ENCODE results near the gene CAMTA1.
A peak's percentile ranks its signal among the peaks of the same experiment; 100 is the strongest.

CAMTA1 gene

DNA sequence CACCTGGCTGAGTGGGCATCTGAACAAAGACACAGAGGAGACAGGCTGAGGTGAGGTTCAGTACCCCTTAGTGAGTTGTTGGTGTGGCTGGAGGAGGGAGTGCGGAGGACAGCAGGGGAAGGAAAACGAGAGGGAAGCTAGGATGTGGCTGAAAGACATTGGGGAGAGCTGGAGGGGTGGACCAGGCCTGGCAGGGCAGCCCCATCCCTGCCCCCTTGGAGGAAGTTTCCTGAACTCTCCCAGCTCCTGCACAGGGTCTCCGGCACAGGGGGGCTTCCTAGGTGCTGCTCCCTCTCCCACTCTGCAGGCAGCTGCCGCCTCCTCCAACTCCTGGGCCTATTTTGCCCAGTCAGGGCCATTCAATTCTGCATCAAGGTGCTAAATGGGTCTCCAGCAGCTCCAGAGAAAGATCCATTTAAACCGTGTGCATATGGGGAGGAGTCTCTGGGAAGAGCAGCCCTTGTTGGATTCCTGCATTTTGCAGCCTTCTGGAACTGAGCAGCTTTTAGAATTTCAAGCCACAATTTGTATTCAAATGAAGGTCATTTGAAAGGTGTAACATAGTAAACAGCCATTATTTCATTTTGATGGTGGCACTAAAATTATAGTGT, 193.9 kb downstream of the CAMTA1 start:
- no peak for DNase-seq (ENCODE audit: low spot score)
- no peak overlapping the region for H3K27ac ChIP-seq
- POLR2A ChIA-PET (ENCODE audit: low non-redundant PET), result no interaction called here
- CTCF ChIA-PET, result interaction anchor here (0.6 kb wide), 1 partner anchor 91 kb away, joined by 3 read pairs; no protein-coding TSS in a partner anchor
- TF ChIP-seq, protein P1, sequence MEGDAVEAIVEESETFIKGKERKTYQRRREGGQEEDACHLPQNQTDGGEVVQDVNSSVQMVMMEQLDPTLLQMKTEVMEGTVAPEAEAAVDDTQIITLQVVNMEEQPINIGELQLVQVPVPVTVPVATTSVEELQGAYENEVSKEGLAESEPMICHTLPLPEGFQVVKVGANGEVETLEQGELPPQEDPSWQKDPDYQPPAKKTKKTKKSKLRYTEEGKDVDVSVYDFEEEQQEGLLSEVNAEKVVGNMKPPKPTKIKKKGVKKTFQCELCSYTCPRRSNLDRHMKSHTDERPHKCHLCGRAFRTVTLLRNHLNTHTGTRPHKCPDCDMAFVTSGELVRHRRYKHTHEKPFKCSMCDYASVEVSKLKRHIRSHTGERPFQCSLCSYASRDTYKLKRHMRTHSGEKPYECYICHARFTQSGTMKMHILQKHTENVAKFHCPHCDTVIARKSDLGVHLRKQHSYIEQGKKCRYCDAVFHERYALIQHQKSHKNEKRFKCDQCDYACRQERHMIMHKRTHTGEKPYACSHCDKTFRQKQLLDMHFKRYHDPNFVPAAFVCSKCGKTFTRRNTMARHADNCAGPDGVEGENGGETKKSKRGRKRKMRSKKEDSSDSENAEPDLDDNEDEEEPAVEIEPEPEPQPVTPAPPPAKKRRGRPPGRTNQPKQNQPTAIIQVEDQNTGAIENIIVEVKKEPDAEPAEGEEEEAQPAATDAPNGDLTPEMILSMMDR (conservative IDR thresholded peaks at IDR 0.05; ENCODE audit: low read depth), result no peak

GRCh38 chr1:6981595-6981994, 196.3 kb downstream of the CAMTA1 start:
- TF ChIP-seq, protein P1 (conservative IDR thresholded peaks at IDR 0.05; ENCODE audit: low read depth), result no peak
- H3K27ac ChIP-seq, result no peak overlapping the region
- CTCF ChIA-PET, result no interaction called here
- POLR2A ChIA-PET (ENCODE audit: low non-redundant PET), result no interaction called here
- no peak for DNase-seq (ENCODE audit: low spot score)

- TF ChIP-seq, protein P1 (conservative IDR thresholded peaks at IDR 0.05; ENCODE audit: low read depth), result no peak
- ChIA-PET POLR2A (ENCODE audit: low non-redundant PET) (no interaction called here), CTCF (no interaction called here)
- no peak for DNase-seq (ENCODE audit: low spot score)
- H3K27ac ChIP-seq, result no peak overlapping the region
Measured at GRCh38 chr1:6982443-6982842, 197.2 kb downstream of the CAMTA1 start.

DNA sequence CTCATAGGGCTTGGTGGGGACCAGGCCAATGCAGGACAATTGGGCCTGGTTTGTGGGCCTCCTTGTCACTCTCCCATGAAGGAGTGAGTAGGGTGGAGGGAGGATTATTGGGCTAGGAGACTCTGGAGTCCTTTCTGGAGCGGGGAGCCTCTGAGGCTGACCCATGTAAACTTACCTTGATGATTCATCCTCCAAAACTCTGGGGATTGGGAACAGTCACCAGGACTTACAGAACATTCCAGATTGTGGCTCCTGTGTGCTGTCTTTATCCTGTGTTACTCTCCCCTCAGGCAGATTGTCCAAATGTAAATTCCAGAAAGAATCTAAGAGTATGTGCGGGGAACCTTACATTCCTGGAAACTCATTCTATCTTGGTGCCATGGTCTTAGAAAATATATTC, 197.6 kb downstream of the CAMTA1 start:
- ChIA-PET CTCF (no interaction called here), POLR2A (ENCODE audit: low non-redundant PET) (no interaction called here)
- TF ChIP-seq, protein P1 (conservative IDR thresholded peaks at IDR 0.05; ENCODE audit: low read depth), result no peak
- DNase-seq (ENCODE audit: low spot score), result peak; percentile 22
- H3K27ac ChIP-seq, result no peak overlapping the region

DNA sequence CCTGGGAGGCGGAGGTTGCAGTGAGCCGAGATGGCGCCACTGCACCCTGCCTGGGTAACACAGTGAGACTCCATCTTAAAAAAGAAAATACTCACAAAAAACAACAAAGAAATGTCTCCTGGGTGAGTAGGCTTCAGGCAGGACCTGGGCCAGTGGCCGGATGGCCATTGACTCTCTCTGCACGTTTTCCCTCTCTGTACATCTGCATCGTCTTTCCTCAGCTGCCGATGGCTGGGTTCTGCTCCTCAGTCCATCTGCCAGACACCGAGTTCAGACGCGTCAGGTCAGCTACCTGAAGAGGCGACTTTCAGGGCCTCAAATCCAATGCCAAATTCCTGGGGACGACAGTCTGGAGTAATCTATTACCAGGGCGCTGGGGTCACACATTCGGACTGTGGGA, 199.3 kb downstream of the CAMTA1 start:
- CTCF ChIA-PET, result interaction anchor here (0.6 kb wide), 1 partner anchor 47 kb away, joined by 3 read pairs; no protein-coding TSS in a partner anchor
- TF ChIP-seq, protein P1 (conservative IDR thresholded peaks at IDR 0.05; ENCODE audit: low read depth), result no peak
- H3K27ac ChIP-seq, result no peak overlapping the region
- POLR2A ChIA-PET (ENCODE audit: low non-redundant PET), result no interaction called here
- DNase-seq (ENCODE audit: low spot score), result no peak

DNA sequence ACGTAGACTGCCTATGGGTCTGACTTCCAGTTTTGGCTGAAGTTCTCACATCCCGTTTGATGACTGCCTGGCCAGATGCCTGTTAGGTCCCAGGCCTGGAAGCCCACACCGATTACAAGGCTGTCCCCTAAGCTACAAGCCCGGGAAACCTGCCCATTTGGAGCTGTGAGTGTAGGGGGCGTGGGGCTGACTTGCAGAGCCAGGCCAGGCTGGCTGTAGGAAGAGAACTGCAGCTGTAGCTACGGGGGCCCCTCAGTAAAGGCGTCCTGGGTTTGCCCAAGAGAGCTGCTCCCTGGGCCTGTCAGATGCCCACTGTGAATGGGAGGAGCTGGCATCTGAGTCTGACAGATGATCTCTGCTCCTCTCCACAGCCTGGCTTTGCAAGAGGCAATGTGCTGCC, 199.7 kb downstream of the CAMTA1 start:
- no peak overlapping the region for H3K27ac ChIP-seq
- CTCF ChIA-PET, result interaction anchor here (0.6 kb wide), 1 partner anchor 46 kb away, joined by 3 read pairs; no protein-coding TSS in a partner anchor
- DNase-seq (ENCODE audit: low spot score), result no peak
- POLR2A ChIA-PET (ENCODE audit: low non-redundant PET), result no interaction called here
- TF ChIP-seq, protein P1 (conservative IDR thresholded peaks at IDR 0.05; ENCODE audit: low read depth), result no peak
